Stimulated activated CD4-positive, alpha-beta T cell treated with anti-CD3 and anti-CD28 coated beads, Interleukin-4, amount 100 ng/mL, for 24 hours (primary cell): Measurements from ENCODE around the gene LRIF1.
"Not testable (repeated sequence)": the region's sequence is repeated elsewhere in the genome, so short reads cannot be mapped to it uniquely, and the experiment has no call there.

Source experiments
- DNase-seq: peaks from one replicate; pipeline ENCODE4 v3.0.0-alpha.2; 2020

The LRIF1 gene, protein sequence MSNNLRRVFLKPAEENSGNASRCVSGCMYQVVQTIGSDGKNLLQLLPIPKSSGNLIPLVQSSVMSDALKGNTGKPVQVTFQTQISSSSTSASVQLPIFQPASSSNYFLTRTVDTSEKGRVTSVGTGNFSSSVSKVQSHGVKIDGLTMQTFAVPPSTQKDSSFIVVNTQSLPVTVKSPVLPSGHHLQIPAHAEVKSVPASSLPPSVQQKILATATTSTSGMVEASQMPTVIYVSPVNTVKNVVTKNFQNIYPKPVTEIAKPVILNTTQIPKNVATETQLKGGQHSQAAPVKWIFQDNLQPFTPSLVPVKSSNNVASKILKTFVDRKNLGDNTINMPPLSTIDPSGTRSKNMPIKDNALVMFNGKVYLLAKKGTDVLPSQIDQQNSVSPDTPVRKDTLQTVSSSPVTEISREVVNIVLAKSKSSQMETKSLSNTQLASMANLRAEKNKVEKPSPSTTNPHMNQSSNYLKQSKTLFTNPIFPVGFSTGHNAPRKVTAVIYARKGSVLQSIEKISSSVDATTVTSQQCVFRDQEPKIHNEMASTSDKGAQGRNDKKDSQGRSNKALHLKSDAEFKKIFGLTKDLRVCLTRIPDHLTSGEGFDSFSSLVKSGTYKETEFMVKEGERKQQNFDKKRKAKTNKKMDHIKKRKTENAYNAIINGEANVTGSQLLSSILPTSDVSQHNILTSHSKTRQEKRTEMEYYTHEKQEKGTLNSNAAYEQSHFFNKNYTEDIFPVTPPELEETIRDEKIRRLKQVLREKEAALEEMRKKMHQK

DNA sequence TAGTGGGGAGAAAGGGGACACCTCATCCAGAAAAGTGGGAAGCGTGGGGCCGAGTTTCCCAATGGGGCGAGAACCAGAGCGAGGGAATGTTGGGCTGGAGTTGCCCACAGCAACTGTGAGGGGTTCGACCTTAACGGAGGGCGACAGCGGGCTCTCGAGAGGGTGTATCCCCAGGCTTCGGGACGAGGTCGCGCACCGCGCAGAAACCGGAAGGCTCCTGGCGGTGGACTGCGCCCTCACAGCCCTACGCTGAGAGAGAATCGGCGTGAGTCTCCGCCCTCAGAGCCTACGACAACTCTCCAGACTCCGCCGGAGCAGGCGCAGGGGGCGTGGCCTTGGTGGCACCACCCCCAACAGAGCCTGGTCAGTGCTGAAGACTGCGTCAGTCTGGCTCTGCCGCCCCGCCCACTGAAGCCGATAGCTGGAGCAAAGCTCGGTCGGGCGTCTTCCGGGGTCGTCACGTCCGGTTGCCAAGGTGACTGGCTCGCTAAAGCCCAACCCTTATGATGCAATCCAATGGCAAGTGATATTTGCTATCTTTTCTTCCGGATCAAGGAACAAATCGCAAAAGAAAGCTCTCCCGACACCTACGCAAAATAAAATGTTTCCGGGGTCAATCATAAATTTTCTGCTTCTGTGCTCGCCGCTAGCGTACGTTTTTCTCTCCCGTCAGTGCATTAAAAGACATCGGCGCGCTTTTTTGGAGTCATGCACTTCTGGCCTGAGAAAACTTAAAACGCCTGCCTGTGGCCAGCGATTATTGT, at the start of gene LRIF1:
Gene LRIF1 (minus strand): TSS at position 232 of the 764 bp plus-strand sequence. CDS start 234 bp downstream, outside the sequence.
- peak; percentile 100 for DNase-seq

DNA sequence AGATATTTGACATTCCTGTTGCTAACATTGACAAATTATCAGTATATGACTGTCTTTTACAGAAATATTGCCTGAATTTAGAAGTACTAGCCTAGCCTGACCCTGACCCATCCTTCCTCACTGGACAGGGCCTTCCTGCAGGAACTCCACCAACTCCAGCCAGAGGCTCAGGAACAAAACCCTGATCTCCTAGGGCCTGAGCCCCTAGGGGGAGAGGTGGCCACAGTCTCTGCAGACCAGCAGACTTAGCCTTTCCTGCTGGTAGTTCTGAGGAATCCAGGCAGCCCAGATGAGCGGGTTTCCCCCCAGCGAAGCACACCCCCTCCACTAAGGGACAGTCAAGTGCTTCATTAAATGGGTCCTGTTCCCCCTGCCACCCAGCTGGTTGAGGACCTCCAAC, 44.3 kb upstream of the LRIF1 start:
- DNase-seq: no peak

DNA sequence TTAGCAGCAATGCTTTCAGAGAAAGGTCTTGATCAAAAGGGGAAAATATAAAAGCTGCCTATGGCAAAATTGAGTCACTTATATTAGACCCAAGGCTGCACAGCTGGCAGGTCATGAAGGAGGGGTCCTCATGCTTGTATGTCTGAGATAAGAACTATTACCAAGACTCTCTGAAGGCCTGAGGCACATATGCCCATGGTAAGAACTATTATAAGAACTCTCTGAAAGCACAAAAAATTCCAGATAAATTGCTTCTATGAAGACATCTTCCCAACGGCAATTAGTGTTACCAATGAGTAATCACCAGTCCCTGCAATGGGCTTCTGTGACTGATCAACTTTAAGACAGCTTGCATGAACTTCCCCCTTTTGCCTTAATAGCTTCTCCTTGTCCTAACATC, 42.8 kb upstream of the LRIF1 start:
- no peak for DNase-seq

DNA sequence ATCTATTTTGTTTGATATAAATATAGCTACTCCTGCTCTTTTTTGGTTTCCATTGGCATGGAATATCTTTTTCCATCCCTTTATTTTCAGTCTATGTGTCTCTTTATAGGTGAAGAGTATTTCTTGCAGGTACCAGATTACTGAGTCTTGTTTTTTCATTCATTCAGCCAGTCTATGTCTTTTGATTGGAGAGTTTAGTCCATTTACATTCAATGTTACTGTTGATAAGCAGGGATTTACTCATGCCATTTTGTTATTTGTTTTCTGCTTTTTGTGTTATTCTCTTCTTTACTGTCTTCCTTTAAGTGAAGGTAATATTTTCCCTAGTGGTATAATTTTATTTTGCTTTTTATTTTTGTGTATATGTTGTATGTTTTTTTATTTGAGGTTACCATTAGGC, 35.9 kb upstream of the LRIF1 start:
- DNase-seq: not testable (repeated sequence)

DNA sequence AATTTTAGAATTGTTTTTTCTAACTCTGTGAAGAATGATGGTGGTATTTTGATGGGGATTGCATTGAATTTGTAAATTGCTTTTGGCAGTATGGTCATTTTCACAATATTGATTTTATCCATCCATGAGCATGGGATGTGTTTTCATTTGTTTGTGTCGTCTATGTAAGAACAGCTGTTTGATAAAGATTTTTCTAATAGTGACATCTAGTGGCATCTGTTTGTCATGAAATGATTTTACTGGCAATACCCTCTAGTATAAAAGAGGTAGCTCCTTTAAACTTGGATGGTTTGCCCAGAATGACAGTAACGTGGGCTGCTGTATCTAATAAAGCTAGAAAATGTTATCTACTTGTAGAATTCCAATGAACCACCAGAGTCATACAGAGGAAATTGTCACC, 28.6 kb upstream of the LRIF1 start:
- not testable (repeated sequence) for DNase-seq

DNA sequence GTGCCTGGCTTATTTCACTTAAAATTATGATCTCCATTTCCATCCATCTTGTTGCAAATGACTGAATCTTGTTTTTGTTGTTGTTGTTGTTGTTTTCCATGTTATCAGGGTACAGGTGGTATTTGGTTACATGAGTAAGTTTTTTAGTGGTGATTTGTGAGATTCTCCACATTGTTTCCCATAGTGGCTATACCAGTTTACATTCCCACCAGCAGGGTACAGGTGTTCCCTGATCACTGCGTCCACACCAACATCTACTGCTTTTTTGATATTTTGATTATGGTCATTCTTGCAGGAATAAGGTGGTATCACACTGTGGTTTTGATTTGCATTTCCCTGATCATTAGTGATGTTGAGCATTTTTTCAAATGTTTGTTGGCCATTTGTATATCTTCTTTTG, 27.6 kb upstream of the LRIF1 start:
- not testable (repeated sequence) for DNase-seq

DNA sequence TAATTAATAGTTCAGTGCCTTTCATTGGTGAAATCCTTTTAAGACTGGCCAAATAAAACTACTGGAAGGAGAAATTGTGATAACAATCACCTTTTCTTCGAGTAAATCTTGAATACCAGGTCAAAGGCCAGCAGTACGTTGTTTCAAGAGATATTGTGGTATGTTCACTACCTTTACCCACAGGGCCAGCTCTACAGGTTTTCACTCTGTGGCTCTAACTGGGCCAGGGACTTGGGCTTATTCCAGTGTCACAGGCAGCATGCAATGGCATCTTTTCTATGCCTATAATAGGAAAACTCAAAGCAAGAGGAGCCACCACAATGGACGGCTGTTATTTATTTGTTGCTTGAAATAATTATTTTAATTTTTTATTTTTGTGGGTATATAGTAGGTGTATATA, 26.8 kb upstream of the LRIF1 start:
- DNase-seq: no peak

DNA sequence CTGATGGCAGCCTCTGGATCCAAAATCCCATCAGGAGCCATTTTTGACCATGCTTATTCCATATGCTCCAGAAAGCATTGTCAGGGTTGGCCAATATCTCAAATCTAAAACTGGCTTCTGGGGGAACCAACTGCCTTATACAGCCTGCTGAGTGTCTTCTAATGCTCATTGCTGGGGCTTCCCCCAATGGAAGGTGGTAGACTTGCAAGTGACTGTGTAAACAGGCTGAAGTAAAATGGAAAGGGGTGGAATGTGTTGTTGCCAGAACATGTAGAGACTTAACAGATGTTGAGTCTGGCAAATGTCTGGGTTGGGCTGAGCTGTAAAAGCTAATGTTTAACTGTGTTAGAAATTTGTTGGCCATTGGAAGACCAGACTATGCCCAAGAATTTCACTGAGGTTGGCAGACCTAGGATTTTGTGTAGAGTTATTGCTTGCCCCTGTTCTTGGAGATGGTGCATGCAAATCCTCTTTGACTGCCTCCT, 22.7 kb upstream of the LRIF1 start:
- DNase-seq: no peak

DNA sequence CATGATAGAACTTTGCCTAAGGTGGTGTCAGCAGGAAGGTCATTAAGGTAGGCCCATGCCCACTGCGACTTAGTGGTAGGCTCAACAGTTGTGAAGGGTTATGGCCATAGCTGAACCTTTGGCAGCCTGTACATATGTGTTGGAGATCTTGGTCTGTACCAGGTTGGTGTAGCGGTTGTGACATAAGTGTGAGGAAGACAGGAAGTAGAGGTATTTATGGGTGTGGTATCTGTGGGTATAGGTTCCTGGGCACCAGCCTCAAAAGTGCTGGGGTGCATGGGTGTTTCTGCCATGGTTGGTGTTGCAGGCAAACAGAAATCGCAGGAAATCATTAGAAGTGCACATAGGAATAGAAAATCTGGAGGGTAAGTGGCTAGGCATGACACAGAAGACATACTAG, 18.6 kb upstream of the LRIF1 start:
- DNase-seq: no peak

DNA sequence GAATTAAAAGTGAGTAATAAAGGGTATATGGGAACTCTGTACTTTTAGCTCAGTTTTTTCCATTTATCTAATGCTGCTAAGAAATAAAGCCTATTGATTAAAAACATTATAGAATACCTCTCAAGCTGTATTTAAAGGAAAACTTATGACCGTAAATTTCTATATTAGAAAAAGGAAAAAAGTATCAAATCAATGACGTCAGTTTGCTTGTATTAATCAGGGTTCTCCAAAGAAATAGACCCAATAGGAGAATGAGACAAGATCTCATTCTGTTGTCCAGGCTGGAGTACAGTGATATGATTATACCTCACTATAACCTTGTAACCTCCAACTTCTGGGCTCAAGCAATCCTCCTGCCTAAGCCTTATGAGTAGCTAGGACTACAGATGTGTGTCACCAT, 15.4 kb upstream of the LRIF1 start:
- no peak for DNase-seq

DNA sequence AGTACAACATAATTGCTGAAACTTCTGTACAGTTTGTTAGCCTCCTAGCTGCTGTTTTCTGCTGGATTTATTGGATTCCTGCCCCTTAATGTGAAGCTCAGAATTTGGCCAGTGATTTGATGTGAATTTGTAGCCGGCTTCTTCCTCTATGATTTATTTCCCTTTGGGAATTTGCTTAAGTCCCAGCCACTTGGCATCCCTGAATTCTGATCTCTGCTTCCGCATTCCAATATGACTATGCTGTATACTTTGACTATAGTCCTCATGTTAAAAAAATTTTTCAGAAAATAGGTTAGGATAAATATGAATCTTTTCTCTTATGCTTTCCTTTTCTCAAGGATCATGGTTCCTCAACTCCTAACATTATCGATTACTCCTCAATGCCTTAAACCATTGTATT, 12.4 kb upstream of the LRIF1 start:
- no peak for DNase-seq

DNA sequence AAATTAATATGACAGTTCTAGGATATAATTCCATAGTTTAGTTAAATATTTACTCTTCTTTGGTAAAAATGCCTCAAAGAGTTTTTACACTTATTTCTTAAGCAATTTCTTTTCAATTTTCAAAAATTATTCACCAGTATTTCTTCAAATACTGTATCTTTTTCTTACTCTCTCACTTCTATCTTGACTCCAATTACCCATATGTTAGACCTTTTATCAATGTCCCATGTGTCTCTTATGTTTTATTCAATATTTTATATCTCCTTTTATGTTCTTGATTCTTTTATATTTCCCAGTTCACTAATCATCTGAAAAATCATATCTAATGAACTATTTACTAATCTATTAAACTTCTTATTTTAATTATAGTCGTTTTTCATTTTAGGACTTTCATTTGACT, 11.5 kb upstream of the LRIF1 start:
- no peak for DNase-seq

DNA sequence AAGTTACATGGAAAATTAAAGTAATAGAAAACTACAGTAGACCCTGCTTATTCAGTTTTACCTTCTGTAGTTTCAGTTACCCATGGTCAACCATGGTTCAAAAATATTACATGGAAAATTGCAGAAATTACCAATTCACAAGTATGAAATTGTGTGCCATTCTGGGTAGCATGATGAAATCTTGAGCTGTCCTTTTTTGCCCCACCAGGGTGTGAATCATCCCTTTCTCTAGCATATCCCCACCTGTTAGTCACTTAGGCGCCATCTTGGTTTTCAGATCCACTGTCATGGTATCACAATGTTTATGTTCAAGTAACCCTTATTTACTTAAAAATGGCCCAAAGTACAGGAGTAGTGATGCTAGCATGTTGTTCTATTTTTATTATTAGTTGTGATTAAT, 3.5 kb upstream of the LRIF1 start:
- no peak for DNase-seq

DNA sequence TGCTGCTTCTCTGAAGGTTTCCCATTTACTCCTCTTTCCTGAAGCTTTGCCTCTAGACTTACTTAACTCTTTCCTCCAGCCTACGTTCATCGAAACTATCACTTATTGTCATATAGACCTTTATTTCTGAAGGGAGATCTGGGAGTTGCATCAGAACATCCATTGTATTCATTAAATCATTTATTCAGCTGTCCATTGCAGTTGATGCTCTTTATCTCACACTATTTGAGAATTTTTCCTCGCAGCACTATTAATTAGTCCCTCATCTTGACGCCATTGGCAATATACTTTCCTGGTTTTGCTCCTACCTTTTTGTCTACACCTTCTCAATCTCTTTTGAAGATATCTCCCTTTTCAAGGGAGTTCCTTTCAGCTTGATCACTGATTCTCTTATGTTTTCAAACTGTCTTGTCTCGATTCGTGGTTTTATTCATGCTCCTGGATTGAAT, 757 bp upstream of the LRIF1 start:
- no peak for DNase-seq

DNA sequence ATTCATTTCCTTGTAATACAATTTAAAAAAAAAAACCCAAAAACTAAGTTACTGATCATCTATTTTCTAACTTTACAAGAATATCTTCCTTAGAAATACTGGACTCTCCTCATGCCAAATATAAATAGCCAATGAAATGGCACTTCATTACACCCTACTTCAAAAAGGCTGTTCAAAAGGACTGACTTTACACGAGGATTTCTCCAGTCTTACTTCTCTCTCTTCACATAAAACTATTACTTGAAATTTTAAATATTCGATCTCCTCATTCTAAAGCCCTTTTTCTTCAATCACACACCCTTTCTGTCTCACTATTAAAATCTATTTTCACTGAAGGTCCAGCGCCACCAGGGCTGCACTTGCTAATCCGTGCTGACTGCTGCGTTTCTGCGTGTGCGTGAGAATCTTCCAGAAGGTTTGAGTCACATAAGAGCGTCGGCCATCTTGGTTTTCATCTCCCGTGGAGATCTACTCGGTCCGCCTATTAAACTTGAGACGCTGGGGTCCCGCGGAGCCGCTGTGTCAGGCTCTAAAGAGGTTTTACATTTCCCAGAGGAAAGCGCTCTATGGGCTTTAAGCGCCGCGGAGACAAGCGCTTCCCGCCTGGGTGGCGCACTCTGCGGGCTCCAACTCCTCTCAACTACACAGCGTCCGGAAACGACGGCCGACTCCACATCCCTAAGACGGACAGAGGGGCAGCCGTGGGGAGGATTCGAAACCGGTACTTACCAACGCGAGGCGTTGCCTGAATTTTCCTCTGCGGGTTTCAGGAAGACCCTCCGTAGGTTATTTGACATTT, 631 bp downstream of the LRIF1 start:
- DNase-seq: peak; percentile 51

DNA sequence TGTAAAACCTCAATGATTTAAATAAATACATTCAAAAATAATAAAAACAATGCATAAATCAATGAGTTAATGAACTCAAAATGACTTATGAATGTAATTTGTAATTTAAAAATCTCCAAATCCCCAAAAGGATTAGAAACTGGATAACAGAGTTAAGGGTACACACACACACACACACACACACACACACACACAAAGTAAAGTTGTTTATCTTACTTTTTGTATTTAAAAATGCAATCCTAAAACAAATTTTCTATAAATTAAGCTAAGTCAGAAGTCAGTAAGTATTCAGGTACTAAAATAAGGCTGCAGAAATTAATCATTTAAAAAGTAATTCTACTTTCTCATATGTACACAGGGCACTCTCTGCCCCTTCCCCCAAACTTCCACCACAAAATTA, 1.8 kb downstream of the LRIF1 start:
- no peak for DNase-seq

DNA sequence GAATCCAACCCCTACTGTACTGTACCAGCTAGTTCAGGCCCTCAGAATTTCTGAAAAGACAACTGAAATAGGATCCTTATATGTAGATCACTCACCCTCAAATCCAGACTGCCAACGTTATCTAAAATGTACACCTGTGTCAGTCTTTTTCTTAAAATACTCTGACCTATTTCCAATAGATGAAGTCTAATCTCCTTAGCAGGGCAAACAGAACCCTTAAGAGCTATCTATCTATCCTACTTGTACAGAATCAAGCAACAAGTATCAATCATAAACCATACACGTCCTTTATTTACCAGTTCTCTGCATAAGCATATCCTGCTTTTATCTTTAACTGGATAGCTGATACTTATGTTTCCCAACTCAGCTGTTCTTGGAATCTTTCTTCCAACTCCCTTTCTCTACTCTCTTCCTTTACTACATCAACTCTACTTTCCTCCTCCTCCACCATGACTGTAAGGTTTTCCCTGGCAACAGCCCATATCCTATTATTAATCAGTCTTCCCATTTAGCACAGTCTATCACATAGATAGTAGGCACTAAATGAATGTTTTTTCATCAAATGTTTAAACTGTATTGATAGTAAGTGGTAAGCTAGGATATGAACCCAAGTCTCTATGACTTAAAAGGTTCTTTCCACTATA, 2.8 kb downstream of the LRIF1 start:
- DNase-seq: no peak

DNA sequence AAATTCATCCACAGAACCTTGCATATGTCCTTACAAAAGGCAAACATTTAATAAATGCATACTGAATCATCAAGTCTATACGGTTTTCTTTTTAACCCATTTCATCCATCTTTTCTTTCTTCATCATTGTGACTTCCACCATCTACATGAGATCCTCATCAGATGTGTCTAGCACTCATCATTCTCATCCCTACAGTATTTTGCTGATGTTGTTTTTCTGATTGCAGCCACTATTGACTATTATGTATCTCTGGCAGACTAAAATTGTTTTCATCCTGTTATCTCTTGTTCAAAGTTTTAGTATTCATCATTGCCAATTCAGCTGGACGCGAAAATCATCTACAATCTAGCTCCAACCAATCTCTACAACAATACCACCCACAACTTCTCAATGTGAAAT, 5.9 kb downstream of the LRIF1 start:
- DNase-seq: no peak

DNA sequence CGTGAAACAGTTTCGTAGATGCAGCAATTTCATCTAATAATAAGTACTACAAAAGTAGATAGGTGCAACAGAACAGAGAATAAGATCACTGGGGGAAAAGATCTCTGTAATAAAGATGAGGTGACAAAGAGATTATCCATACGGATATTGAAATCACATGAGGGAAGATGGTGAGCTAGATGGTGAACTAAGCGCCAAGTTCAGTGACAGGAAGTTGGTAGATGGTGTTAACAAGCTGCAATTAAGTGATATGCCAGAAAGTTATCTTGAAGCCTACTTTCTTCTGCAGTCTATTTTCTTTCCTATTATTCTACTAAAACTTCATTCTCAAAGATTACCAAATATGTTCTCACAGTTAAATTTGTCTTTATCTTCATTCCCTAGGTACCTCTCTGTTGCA, 7.1 kb downstream of the LRIF1 start:
- no peak for DNase-seq

DNA sequence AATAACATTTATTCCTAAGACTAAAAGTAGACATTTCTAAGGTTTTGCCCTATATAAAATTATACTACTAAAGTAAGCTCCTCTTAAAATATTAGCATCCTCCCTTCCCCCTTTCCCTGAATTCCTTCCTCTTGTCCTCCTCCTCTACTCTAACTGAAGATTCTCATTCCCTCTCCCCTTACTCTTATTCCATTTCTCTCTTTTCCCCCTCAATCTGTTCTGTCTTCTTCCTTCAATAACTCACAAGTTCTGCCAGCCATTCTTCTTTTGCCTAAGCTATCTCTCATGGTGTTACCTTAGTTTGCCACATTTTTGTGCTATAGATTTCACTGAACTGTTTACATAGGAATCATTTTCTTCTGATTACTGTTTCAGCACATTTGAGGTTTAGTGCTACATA, 10.7 kb downstream of the LRIF1 start:
- no peak for DNase-seq

DNA sequence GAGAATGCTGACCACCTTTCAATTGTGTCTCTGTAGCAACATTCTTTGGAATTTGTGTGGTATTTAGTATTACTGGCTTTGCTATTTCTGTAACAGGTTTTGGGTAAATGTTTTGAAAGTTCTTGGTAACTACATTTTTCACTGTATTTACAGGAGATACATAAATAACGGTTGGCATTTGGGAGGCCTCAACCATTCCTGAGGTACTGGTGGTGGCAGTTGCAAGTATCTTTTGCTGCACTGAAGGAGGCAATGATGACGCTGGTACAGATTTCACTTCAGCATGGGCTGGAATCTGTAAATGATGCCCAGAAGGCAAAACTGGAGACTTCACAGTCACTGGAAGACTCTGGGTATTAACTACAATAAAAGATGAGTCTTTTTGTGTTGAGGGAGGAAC, 11.7 kb downstream of the LRIF1 start:
- no peak for DNase-seq

DNA sequence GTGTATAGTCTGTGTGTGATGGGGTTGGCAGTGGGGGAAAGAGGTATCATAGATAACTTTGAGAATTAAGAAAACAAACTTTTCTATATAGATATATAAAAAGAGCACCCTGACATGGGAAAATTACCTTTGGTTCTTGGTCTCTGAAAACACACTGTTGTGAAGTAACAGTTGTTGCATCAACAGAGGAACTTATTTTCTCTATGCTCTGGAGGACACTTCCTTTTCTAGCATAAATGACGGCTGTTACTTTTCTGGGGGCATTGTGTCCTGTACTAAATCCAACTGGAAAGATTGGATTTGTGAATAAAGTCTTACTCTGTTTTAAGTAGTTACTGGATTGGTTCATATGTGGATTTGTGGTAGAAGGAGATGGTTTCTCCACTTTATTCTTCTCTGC, 12.6 kb downstream of the LRIF1 start:
- DNase-seq: no peak
